DMS53 treated with DMSO at 0.1 percent for 48 hours (cell line): ENCODE data around the gene GABRG3.

ENCODE experiments used
- DNase-seq: peaks from one replicate; lab custom pipeline; 2025; ENCODE audit not compliant: unreplicated experiment; lab: John Stamatoyannopoulos, UW

GABRG3 gene

DNA sequence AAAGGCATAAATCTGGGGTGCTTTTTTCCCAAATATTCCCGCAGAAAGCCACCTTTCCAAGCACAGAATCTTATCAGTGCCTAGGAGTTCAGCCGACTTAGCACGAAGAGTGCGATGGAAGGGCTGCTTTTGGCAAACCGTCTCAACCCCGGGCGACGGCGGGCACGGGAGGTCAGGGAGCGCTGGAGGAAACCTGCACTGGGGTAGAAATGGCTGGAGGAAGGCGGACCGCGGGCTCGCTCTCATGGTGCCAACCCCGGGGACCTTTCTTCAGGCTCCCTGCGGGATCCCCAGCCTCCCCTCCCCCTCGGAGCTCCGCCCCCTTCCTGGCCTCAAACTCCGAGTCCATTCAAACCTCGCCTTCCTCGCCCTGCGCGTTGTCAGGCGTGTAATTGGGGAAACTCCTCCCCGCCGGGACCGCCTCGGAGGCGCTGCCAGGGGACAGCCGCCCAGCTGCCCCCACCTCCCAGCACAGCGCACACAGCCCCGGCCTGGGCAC, at the start of gene GABRG3:
GABRG3 (plus strand) TSS at position 470 of the 499 bp plus-strand sequence.
- DNase-seq, result no peak

- DNase-seq, result no peak
Measured at GRCh38 chr15:26921433-26921832, 49.5 kb upstream of the GABRG3 start.

- no peak for DNase-seq
Measured at GRCh38 chr15:26926081-26926480, 44.9 kb upstream of the GABRG3 start.

GRCh38 chr15:26928051-26928450, 42.9 kb upstream of the GABRG3 start:
- DNase-seq, result no peak

DNA sequence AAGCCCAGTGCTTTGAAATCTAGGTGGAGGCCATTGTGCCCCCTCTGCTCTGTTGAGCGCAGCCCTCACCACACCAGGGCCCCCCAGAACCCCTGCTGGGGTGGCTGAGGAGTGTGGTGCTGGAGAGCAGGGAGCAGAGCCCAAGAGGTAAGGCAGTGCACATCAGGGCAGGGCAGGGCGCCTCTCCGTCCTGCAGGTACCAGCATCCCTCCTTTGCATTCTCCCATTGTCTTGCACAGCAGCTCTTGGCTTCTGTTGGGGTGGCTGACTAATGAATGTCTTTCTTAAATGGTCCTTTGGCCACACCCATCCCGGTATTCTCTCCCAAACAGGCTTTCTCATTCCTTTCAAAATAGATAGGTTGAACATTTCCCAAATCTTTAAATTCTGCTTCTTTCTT, 41.4 kb upstream of the GABRG3 start:
- no peak for DNase-seq

GRCh38 chr15:26934848-26935247, 36.1 kb upstream of the GABRG3 start:
- DNase-seq, result no peak

DNA sequence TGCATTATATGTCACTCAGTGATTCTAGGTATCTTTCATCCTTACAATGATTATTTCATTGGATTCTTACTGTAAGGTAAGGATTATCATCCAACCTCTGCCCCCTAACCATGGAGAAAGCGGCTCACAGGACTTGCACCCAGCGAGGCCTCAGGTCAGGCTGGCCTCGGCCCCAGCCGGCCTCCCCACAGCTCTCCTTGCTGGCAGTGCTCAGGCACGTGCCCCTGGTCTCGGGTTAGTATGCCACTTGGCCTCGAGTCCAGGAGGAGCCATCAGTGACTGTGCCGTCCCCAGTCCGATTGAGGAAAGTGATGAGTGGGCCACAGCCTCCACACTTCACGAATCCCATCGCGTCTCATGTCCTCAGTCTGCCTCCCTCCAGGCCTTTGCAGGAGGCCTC, 35.7 kb upstream of the GABRG3 start:
- DNase-seq, result no peak

GRCh38 chr15:26936502-26936901, 34.5 kb upstream of the GABRG3 start:
- no peak for DNase-seq

DNA sequence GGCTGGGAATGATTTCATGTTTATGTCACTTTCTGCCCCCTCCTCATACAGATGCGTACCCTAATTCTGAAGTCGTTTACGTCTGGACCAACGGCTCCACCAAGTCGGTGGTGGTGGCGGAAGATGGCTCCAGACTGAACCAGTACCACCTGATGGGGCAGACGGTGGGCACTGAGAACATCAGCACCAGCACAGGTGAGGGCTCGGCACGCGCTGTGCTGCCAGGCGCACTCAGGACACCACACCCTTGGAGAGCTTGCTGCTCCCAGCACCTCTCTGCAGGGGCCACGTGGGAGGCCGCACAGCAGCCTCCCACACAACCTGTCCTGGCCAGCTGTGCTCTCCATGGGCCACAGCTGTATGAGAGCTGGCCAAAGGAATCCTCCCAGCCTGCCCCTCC, 33.8 kb upstream of the GABRG3 start:
- DNase-seq, result no peak

DNA sequence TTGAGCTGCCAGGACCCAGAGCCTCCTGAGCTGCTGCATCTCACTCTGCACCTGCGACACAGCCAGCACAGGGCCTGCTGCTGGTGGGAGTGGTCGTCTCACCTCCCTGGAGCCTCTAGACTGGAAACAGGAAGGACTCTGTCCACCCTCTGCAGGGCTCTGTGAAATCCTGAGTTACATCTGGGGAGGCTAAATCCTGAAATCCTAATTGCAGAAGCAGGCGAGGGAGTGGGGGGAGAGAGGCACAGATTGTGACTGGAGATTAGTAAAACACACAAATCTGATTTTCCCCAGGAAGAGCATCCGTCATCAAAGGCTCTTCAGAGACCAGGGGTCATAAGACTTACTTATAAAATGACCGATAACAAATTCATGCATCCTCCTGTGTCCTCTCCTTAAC, 31.6 kb upstream of the GABRG3 start:
- no peak for DNase-seq

GRCh38 chr15:26941489-26941888, 29.5 kb upstream of the GABRG3 start:
- no peak for DNase-seq

DNA sequence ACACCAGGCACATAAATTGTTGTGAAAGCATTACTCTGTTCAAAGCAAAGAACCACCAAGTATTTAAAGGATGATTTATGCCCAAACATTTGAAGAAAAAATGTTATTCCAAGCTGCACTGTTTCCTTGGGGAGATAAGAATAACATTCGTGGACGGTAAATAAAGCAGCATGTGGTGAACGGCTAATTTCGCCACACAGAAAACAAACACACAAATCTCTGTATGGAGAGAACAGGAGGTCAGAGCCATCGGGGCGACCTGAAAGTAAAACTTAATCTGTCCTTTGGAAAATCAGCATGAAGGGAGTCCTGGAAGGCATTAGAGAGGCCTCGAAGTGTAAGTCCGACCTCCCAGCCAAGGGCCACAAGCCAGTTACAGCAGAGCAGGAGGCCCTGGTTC, 27.1 kb upstream of the GABRG3 start:
- no peak for DNase-seq

GRCh38 chr15:26945046-26945445, 25.9 kb upstream of the GABRG3 start:
- no peak for DNase-seq

- no peak for DNase-seq
Measured at GRCh38 chr15:26950001-26950400, 21.0 kb upstream of the GABRG3 start.

GRCh38 chr15:26954403-26954802, 16.6 kb upstream of the GABRG3 start:
- DNase-seq, result no peak

- DNase-seq, result no peak
Measured at GRCh38 chr15:26967719-26968269, 3.2 kb upstream of the GABRG3 start.

- DNase-seq, result no peak
Measured at GRCh38 chr15:26968806-26969205, 2.2 kb upstream of the GABRG3 start.

GRCh38 chr15:26971271-26972018, 464 bp downstream of the GABRG3 start:
- DNase-seq, result no peak

DNA sequence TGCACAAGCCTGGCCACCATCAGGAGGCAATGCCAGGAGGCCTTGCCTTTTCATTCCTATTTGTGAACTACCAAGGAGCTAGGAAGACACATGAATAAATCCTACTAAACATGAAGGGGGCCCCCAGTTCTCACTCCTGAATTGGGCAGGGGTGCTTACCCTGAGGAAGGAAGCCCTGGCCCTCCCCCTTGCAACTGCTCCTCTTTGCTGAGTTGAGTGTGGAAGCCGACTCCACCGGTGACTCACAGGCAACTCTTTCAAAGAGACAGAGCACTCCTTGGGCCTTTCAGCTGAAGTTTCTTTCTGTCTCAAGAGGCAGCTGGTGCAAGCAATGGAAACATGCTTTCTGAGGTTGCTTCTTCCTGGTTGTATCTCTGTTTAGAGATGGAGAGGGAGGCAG, 1.7 kb downstream of the GABRG3 start:
- DNase-seq, result no peak

DNA sequence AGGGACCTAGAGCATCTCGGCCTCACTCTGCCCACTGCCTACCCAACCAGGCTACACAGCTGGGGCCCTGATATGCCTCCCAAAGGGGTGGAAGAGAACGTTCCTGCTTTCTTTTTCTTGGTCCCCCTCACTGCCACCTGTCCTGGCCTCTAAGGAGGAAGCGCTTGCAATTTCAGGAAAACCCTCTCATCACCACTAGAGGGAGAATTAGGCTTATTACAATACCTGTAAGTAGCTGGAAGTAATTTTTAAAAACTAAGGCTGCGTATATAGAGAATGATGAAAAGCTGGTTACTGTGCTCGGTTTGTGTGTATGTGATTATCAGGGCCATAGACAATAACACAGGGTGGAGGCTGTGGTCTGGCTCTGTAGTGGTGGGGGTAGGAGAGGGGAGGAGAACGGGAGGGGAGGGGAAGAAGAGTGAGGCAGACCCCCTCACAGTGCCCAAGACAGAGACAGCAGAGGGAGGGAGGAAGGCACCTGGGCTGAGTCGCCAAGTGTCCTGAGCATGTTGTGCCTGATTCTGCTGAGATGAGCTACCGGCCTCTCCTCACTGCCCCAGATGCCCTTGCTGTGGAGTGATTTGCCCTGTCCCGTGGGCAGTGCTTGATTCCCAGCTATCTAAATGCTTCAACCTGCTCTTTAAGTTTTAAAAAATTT, 3.3 kb downstream of the GABRG3 start:
- DNase-seq, result peak; percentile 18

- no peak for DNase-seq
Measured at GRCh38 chr15:26981492-26981891, 10.5 kb downstream of the GABRG3 start.

GRCh38 chr15:26983822-26984221, 12.8 kb downstream of the GABRG3 start:
- DNase-seq, result no peak
